NCI-H146 treated with DMSO at 0.1 percent for 48 hours (cell line): ENCODE results near the gene SEC14L5.
"Not testable (repeated sequence)": the region's sequence is repeated elsewhere in the genome, so short reads cannot be mapped to it uniquely, and the experiment has no call there.

Source experiments
- DNase-seq: peaks from one replicate; lab custom pipeline; 2025; ENCODE audit not compliant: unreplicated experiment; lab: John Stamatoyannopoulos, UW

Gene SEC14L5

DNA sequence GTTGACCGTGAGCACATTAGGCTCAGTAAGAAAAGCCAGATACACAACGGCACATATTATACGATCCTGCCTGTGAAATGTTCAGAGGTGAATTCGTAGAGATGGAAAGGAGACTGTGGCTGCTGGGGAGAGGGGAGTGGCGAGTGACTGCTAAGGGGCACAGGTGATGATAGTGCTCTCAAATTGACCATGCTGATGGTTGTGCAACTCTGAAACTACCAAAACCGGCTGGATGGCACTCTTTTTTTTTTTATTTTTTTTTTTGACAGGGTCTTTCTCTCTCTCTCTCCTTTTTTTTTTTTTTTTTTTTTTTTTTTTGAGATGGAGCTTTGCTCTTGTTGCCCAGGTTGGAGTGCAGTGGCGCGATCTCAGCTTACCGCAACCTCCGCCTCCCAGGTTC lies 8.1 kb upstream of the SEC14L5 start:
- DNase-seq: no peak

DNA sequence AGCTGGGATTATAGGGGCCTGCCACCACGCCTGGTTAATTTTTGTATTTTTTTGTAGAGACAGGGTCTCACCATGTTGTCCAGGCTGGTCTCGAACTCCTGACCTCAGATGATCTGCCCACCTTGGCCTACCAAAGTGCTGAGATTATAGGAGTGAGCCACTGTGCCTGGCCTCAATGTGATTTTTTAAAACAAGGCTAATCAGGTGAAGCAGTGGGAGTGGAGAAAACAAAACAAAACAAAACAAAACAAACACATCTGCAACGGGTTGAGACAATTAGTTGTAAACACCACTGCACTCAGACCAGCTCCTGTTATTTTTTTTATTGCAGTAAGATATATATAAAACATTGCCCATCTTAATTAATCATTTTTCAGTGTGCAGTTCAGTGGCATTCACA lies 6.5 kb upstream of the SEC14L5 start:
- not testable (repeated sequence) for DNase-seq

DNA sequence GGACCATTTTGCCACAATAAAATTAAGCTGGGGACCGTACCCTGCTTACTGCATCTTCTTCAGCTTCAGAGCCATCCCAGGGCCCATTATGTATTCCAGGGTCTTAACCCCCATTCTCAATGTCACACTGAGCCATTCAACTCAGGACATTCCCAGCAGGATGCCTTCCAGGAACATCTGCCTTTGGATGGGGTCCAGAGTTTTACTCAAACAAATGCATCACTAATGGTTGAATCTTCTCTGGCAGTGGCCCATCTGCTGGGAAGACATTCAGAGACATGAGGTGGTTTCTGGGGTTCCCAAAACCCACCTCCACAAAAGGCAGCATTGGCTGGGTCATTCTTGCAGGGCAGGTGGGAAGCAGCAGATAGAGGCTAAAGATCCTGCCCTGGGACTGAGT lies 3.4 kb upstream of the SEC14L5 start:
- peak; percentile 22 for DNase-seq

DNA sequence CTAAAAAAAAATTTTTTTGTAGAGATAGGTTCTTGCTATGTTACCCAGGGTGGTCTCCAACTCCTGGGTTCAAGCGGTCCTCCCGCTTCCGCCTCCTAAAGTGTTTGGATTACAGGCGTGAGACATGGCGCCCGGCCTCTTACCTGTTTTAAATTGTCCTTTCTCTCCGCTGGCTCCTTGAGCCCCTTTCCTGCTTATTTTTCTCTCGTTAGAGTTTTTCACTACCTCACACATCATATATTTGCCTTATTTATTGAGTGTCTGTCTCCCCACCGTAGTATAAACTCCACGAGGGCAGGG lies 760 bp upstream of the SEC14L5 start:
- DNase-seq: no peak

DNA sequence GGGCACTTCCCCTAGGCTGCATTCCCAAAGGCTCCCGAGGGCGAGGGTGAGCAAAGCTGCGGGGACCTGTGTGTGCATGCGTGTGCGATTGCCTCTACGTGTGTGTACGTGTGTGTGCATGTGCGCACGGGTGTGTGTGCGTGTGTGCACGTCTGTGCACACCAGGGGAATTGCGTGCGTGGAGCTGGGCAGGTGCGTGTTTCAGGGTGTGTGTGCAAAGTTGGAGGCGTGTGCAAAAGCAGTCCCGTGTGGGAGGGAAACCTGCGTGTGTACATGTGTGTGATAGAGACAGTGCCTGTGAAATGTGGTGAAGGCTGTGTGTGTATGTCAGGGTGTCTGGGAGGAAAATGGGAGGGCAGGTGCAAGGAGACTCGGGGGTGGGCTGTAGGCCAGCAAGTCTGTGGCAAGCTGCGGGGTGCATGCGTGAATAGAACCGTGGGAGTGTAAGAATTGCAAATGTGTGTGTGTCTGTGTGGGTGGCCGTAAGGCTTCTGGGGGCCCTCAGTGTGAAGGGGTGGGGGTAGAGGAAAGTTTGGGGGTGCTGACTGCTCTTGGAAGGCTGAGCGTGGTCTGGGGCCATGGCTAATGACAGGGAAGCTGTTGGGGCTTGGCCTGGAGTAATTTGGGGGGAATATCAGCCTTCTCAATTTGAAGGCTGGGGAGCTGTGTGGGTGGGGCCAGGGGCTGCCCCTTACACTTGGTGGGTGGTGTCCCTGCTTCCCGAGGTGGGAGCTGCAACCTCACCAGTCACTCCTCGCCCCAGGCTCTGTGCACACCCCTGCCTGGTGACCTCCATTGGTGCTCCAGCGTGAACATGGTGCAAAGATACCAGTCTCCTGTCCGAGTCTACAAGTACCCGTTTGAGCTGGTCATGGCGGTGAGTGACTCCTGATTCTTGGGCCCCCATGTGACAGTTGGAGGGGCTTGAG lies 644 bp downstream of the SEC14L5 start:
- no peak for DNase-seq

DNA sequence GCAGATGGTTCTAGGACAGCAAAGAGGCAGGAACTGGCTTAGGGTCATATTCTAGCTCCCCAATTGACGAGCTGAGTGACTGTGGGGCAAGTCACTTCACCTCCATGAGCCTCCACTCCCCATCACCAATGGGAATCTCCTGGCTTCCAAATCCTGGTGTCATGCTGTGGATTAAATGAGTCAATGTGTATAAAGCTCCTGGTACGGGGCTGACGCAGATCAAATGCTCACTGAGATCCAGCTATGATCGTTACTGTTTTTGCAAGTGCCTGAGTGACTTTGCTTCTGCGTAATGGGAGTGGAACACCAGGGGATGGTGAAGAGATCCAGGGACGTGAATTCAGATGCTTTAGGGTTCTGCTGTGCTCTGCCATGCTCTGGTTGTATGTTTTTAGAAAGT lies 2.4 kb downstream of the SEC14L5 start:
- DNase-seq: no peak

DNA sequence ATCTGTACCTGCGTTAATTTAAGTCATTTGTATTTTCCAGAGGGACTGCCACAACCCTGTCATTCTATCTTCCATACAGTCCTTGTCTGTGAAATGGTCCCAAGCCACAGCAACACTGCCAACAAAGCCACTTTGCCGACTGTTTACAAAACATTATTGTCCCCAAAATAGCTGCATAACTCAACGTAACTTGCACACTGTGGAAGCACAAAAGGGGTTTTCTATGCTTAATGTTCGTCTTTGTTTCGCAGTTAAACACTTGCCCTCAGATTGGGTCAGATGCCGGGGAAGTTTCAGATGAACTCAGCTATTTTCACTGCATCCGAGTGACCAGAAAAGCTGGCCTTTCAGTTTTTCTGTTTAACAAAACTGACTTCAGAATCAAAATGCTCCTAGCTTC lies 4.6 kb downstream of the SEC14L5 start:
- DNase-seq: no peak

DNA sequence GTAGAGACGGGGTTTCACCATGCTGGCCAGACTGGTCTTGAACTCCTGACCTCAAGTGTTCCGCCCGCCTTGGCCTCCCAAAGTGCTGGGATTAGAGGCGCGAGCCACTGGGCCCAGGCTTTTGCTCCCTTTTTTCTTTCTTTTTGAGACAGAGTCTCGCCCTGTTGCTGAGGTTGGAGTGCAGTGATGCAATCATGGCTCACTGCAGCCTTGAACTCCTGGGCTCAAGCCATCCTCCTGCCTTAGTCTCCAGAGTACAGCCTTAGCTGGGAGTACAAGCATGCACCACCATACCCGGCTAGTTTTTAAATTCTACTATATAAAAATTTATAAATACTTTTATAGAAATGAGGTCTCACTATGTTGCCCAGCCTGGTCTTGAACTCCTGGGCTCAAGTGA lies 5.4 kb downstream of the SEC14L5 start:
- not testable (repeated sequence) for DNase-seq

DNA sequence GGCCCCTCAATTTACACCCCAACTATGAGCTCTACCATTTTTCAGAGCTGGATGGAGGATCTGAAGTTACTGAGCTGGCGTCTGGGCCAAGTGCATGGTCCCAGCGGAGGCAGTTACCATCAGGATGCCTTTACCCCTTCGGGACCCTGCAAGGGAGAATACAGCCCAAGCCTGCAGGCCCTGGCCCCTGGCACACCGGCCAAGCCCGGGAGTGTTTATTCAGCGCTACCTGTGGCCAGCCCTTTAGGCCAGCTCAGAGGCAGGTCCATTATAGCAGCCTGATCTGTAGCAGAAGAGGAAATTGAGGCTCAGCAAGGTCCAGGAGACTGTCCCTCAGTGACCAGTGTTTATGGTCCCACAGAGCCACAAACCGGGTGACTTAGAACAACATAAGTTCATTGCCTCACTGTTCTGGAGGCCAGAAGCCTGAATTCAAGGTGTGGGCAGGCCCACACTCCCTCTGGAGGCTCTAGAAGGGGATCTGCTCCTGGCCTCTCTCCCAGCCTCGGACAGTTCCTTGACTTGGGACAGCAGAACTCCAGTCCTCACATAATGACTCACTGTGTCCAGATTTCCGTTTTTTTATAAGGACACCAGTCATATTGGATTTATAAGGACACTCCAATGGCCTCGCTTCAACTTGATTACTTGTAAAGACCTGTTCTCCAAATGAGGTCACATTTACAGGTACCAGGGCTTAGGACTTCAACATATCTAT lies 8.8 kb downstream of the SEC14L5 start:
- DNase-seq: no peak

DNA sequence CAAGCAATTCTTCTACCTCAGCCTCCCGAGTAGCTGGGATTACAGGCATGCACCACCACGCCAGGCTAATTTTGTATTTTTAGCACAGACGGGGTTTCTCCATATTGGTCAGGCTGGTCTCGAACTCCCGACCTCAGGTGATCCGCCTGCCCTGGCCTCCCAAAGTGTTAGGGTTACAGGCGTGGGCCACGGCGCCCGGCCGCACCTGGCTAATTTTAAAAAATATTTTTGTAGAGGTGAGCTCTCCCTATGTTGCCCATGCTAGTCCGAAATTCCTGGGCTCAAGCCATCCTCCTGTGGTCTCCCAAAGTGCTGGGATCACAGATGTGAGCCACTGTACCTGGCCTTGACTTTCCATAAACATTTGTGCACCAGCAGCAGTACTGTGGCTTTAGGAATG lies 10.1 kb downstream of the SEC14L5 start:
- DNase-seq: not testable (repeated sequence)

DNA sequence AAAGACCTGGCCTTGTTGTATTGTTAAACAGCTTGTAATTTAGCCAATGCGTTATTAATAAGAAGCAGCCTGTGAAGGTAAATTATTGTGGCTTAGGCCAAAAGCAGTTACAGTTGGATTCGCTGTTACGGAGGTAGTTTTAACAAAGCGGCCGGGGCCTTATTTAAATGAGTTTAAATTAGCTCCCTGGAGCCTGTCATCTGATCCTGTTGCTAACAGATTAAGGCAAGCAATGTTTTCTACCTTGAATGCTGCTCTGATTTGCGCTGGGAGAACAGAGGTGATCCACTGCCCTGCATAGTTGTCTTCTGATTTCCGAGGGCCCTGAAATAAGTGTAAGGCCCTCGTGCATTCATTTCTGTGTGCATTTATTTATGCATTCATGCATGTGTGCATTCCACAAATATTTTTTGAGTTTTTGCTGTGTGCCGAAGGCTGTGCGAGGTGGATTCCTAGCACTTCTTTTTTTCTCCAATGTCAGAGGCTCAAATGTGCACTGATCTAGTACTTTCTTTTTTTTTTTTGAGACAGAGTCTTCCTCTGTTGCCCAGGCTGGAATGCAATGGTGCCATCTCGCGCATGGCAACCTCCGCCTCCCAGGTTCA lies 10.9 kb downstream of the SEC14L5 start:
- DNase-seq: no peak

DNA sequence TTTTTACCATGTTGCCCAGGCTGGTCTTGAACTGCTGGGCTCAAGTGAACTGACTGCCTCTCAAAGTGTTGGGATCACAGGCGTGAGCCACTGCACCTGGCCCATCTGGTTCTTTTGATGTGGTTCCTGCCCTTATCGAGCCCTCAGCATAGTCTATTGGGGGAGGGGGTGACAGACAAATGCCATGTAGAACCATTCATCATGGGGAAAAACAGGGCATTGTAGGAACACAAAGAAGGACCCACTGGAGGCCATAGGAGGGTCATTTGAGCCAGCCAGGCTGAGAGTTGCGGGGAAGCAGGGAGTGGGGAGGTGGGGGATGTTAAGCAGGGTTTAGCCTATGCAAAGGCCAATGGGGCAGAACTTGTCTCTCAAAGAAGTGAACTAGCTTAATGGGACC lies 11.9 kb downstream of the SEC14L5 start:
- no peak for DNase-seq

DNA sequence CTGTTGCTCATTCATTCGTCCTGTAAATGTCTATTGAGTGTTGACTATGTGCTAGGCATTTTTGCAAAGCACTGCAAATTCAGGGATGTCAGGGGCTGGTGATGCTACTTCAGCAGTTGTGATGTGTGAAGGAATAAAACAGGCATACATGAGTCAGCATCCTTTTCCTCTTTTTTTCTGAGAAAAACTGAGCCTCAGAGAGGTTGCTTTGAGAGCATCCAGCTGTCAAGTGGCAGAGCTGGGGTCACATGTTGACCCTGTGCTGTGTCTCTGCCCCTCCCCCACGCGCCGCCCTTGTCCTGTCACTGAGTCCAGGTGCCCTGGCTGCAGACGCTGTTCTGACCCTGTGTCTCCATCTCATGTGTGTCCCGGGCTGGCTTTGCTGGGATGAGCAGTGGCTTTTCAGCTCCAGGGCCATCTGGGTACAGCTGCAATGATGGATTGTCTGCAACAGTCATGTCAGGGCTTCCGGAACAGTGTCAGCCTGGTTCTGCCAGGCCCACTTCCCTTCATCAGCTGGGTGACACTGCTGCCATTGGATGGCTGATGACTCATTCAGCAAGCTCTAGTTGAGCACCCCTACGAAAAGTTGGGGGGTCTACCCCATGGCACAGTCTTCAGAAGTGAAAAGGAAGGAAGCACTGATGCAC lies 14.9 kb downstream of the SEC14L5 start:
- DNase-seq: no peak

DNA sequence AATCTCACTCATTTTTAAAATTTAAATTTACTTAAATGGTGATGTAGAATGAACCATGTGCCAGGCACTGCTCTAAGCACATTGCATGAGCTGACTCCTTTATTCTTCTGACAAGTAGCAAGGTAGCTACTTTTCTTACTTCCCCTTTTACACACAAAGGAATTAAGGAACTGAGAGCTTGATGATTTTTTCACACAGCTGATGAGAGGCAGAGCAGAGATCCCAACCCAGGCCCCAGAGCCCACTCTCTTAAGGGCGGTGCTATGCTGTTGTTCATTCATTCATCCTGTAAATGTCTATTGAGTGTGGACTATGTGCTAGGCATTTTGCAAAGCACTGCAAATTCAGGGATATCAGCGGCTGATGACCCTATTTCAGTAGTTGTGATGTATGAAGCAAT lies 17.9 kb downstream of the SEC14L5 start:
- no peak for DNase-seq

DNA sequence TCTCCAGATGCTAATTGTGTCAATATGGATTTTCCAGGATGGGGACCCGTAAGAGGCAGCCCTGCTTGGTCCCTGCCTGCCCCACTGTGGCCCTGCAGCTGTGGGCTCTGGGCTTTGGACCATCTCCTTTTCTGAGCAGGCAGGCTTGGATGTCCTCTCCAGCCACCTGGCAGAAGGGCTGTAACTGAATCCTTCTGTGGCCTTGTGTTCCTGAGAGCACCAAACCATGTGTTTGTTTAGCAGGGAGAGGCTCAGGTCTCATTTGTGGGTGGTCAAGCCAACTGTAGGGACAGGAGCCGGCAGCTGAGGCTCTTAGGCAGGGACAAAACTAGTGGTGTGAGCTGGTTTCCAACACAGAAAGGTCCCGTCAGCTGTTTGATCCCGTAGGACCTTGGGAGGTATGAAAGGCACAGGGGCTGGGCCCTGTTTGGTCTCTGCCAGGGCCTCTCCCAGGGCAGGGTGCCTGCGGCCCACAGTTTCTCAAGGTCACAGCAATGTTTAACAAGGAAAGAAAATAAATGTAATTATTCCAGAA lies 18.5 kb downstream of the SEC14L5 start:
- peak; percentile 60 for DNase-seq

DNA sequence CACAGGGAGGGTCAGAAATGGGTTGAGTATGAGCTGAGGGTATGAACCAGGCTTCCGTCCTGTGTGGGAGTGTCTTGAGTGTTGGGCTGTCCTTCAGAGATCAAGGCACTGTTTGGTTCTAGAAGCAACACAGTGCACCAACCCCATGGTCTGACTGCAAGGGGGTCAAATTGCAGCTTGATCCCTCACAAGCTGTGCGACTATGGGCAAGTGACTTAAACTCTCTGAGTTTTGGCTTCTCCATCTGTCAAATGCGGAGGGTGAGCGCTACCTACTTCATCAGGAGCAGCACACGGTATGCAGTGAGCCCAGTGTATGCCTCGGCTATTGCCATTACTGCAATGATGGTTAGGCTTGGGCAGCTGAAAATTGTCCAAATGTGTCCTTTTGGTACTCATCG lies 21.0 kb downstream of the SEC14L5 start:
- no peak for DNase-seq

DNA sequence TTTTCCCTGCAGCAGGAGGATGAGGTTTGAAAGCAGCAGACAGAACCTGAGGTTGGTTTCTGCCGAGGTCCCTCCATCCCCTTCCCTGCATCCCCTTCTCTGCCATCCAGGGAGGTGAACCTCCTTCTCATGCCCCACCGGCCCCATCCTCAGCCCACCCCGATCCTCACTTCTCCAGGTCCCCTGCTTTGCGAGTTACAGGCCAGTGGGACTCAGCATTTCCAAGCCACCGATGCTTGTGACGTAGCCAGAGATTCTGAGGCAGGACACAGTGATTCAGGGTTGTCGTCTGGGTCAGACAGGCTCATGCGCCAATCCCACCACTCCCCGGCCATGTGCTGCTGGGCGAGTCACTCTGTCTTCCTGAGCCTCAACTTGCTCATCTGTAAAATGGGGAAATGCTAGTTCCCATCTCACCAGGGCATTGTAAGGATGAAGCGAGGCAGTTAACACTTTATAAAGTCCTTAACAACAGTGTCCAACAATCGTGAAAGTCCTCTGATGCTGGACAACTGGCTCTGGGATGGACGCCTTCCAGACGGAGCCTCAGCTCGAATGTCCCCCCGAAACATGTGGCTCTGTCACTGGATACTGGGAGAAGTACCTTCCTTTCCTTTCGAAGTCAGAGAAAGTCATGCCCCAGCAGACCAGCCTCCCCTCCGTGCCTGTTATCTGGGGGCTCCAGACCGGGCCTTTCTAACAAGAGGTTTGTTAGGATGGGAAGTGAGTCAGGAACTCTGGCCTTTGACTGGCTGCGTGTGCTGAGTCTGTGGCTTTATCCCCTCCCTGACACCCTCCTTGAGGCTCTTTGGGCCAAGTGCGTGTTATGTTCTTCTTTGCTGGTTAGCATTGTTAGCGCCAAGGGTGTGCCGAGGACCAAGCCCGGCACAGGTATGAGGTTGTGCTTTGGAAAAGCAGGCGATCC lies 21.9 kb downstream of the SEC14L5 start:
- no peak for DNase-seq

DNA sequence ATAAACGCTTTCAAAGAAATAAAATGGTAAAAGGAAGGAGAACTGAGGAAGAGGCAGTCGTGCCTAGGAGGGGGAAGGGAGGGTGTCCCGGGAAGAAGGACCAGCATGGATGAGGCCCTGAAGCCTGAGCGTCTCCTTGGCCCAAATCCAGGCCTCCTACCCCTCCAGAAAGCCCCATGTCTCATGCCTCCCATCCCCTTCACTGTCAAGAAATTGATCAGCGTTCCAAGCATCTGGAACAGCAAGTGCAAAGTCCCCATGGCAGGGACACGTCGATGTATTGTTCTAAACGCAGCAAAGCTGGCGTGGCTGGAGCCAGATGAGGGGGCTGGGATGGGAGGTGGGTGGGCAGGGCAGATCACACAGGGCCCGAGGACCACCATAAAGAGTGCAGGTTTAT lies 22.6 kb downstream of the SEC14L5 start:
- no peak for DNase-seq

DNA sequence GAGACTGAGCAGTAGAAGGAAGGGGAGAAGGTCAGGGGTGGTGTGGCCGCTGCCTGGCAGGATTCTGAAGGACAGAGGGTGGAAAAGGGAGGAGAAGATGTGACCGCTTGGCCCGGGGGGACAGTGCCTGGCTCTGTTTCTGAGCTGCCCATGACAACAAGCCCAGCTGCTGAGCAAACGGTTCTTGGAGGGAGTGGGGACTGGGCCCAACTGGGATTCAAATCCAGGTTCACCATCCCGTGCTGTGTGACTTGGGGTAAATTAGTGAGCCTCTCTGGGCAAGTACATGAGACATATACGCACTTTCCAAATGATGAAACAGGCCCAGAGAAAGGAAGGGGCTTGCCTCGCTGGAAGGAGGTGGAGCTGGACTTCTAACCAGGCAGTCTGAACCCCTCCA lies 23.3 kb downstream of the SEC14L5 start:
- DNase-seq: no peak
